ENCODE results near the gene LMBRD1.

The LMBRD1 gene

DNA sequence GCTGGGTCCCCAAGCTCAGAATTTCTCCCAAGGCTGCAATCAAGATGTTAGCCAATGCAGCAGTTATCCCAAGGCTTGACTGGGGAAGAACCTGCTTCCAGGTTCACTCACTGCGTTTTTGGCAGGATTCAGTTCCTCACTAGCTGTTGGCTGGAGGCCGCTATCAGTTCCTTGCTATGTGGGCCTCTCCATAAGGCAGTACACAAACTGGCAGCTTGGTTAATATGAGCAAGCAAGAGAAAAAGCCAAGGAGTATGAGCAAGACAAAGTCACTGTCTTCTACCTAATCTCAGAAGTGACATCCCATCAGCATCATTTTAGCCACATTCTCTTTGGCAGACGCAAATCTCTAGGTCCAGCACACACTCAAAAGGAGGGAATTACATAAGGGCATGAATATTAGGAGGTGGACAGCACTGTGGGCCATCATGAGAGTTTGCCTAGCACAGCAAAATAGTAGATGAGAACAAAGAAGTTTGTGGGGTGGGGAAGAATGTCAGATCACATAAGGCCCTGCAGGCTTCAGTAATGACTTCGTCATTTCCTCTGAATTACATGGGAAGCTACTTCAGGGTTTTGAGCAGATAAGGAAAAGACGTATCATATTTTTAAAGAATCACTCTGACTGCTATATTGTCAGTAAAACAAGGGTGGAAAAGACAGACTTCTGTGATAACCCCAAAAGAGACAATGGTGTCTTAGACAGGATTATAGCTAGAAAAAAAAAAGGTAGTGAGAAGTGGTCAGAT, 25.5 kb downstream of the LMBRD1 start:
- Histone ChIP-seq H3K4me1 (ENCODE audit: control insufficient read depth in 2 of 2, insufficient read depth in 1 of 2, low read depth in 1 of 2, low read length in 2 of 2) (peaks cover 0 to 2% of the 10 kb centered on the region in 2 donors), H3K4me2 (ENCODE audit: insufficient read depth, low read length, poor library complexity, severe bottlenecking) (no peak overlapping the region), H3K18ac (ENCODE audit: low read length) (no peak overlapping the region), H3K14ac (ENCODE audit: low read length) (no peak overlapping the region), H2BK15ac (ENCODE audit: low read length) (no peak overlapping the region), H3K27ac (replicated peaks; ENCODE audit: low read length) (no peak overlapping the region), H2BK120ac (ENCODE audit: low read depth, low read length) (no peak overlapping the region), H2AFZ (ENCODE audit: low read length) (no peak overlapping the region), H2BK5ac (ENCODE audit: low read length) (no peak overlapping the region), H2AK5ac (ENCODE audit: low read depth, low read length) (no peak overlapping the region), H3K4ac (ENCODE audit: low read length) (no peak overlapping the region), H3K27me3 (ENCODE audit: control insufficient read depth in 3 of 3, insufficient read depth in 3 of 3, low read depth in 1 of 3, low read length in 3 of 3) (no peaks in the 10 kb centered on the region), H3K23ac (ENCODE audit: low read depth, low read length, poor library complexity) (no peak overlapping the region), H3K36me3 (replicated peaks in 1 of 2; ENCODE audit: control insufficient read depth in 2 of 2, insufficient read depth in 2 of 2, low read length in 2 of 2) (no peaks in the 10 kb centered on the region), H3K9ac (ENCODE audit: low read depth, low read length, poor library complexity) (no peak overlapping the region), H2BK12ac (ENCODE audit: low read length) (no peak overlapping the region), H4K91ac (ENCODE audit: low read depth, low read length, poor library complexity) (no peak overlapping the region), H3K4me3 (ENCODE audit: low read length in 2 of 2) (no peak overlapping the region), H3K9me3 (replicated peaks in 1 of 2; ENCODE audit: control insufficient read depth in 2 of 2, insufficient read depth in 1 of 2, low read depth in 1 of 2, low read length in 2 of 2) (peaks cover 2 to 11% of the 10 kb centered on the region in 2 donors), H4K8ac (ENCODE audit: low read depth, low read length) (no peak overlapping the region), H3K79me1 (ENCODE audit: low read depth, low read length) (no peaks in the 10 kb centered on the region)
- WGBS, 2 donors (ENCODE audit: extremely low coverage in 2 of 2, insufficient read length in 2 of 2, insufficient replicate concordance in 1 of 2) = no CpG with 5 or more reads among the region's 5 CpGs
- DNase-seq (ENCODE audit: low spot score) = no peak

DNA sequence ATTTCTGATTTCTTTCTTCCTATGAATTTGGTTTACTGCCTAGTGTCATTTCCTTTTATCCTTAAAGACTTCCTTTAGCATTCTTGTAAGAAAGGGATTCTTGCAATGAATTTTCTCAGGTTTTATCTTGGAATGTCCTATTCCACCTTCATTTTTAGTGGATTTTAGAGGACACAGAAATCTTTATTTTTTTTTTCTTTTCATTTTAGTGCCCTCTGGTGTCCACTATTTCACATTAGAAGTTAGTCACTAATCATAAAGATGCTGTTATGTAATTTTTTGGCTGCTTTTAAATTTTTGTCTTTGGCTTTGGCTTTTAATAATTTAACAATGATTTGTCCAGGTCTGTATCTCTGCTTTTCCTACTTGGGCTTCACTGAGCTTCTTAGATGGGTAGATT, 28.1 kb downstream of the LMBRD1 start:
- no peak overlapping the region for H3K18ac ChIP-seq (ENCODE audit: low read length)
- no peaks in the 10 kb centered on the region for H3K79me1 ChIP-seq (ENCODE audit: low read depth, low read length)
- no peak overlapping the region for H3K4me2 ChIP-seq (ENCODE audit: insufficient read depth, low read length, poor library complexity, severe bottlenecking)
- H3K9ac ChIP-seq (ENCODE audit: low read depth, low read length, poor library complexity) = no peak overlapping the region
- no peak overlapping the region for H2BK120ac ChIP-seq (ENCODE audit: low read depth, low read length)
- H3K36me3 ChIP-seq (replicated peaks in 1 of 2; ENCODE audit: control insufficient read depth in 2 of 2, insufficient read depth in 2 of 2, low read length in 2 of 2) = no peaks in the 10 kb centered on the region
- H3K4me3 ChIP-seq (ENCODE audit: low read length in 2 of 2) = no peak overlapping the region
- H3K14ac ChIP-seq (ENCODE audit: low read length) = no peak overlapping the region
- no peak overlapping the region for H2BK15ac ChIP-seq (ENCODE audit: low read length)
- no peak overlapping the region for H2BK12ac ChIP-seq (ENCODE audit: low read length)
- no peaks in the 10 kb centered on the region for H3K4me1 ChIP-seq (ENCODE audit: control insufficient read depth in 2 of 2, insufficient read depth in 1 of 2, low read depth in 1 of 2, low read length in 2 of 2)
- peaks cover 2 to 11% of the 10 kb centered on the region in 2 donors for H3K9me3 ChIP-seq (replicated peaks in 1 of 2; ENCODE audit: control insufficient read depth in 2 of 2, insufficient read depth in 1 of 2, low read depth in 1 of 2, low read length in 2 of 2)
- no peak overlapping the region for H3K27ac ChIP-seq (replicated peaks; ENCODE audit: low read length)
- H2AFZ ChIP-seq (ENCODE audit: low read length) = no peak overlapping the region
- no peak overlapping the region for H3K23ac ChIP-seq (ENCODE audit: low read depth, low read length, poor library complexity)
- H4K91ac ChIP-seq (ENCODE audit: low read depth, low read length, poor library complexity) = no peak overlapping the region
- no peak for DNase-seq (ENCODE audit: low spot score)
- H4K8ac ChIP-seq (ENCODE audit: low read depth, low read length) = no peak overlapping the region
- no peak overlapping the region for H2AK5ac ChIP-seq (ENCODE audit: low read depth, low read length)
- no peaks in the 10 kb centered on the region for H3K27me3 ChIP-seq (ENCODE audit: control insufficient read depth in 3 of 3, insufficient read depth in 3 of 3, low read depth in 1 of 3, low read length in 3 of 3)
- no peak overlapping the region for H2BK5ac ChIP-seq (ENCODE audit: low read length)
- H3K4ac ChIP-seq (ENCODE audit: low read length) = no peak overlapping the region

DNA sequence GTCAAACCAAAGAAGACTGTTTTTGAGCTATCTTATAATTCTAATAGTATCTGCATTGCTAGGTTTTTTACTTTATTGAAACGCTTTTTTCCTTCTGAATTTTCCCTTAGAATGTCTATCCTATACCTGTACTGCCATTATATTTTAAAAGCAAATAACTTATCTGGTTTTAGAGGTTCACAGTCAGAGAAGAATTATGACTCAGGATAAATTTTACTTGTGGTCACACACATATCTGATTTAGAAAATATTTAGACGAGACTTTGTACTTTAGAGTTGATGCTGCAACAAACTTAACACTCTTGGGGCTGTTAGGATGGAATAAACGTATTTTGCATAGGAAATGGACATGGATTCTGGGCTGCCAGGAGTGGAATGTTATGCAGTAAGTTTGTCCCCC, 33.0 kb downstream of the LMBRD1 start:
- Histone ChIP-seq H3K9me3 (replicated peaks in 1 of 2; ENCODE audit: control insufficient read depth in 2 of 2, insufficient read depth in 1 of 2, low read depth in 1 of 2, low read length in 2 of 2) (peaks cover 0 to 4% of the 10 kb centered on the region in 2 donors), H3K4me1 (ENCODE audit: control insufficient read depth in 2 of 2, insufficient read depth in 1 of 2, low read depth in 1 of 2, low read length in 2 of 2) (no peaks in the 10 kb centered on the region), H3K14ac (ENCODE audit: low read length) (no peak overlapping the region), H3K18ac (ENCODE audit: low read length) (no peak overlapping the region), H2BK12ac (ENCODE audit: low read length) (no peak overlapping the region), H2AK5ac (ENCODE audit: low read depth, low read length) (no peak overlapping the region), H3K4me2 (ENCODE audit: insufficient read depth, low read length, poor library complexity, severe bottlenecking) (no peak overlapping the region), H3K9ac (ENCODE audit: low read depth, low read length, poor library complexity) (no peak overlapping the region), H3K36me3 (replicated peaks in 1 of 2; ENCODE audit: control insufficient read depth in 2 of 2, insufficient read depth in 2 of 2, low read length in 2 of 2) (no peaks in the 10 kb centered on the region), H3K4ac (ENCODE audit: low read length) (no peak overlapping the region), H2BK5ac (ENCODE audit: low read length) (no peak overlapping the region), H3K79me1 (ENCODE audit: low read depth, low read length) (no peaks in the 10 kb centered on the region), H4K8ac (ENCODE audit: low read depth, low read length) (no peak overlapping the region), H3K27ac (replicated peaks; ENCODE audit: low read length) (no peak overlapping the region), H2AFZ (ENCODE audit: low read length) (no peak overlapping the region), H4K91ac (ENCODE audit: low read depth, low read length, poor library complexity) (no peak overlapping the region), H2BK120ac (ENCODE audit: low read depth, low read length) (no peak overlapping the region), H3K4me3 (ENCODE audit: low read length in 2 of 2) (no peak overlapping the region), H3K23ac (ENCODE audit: low read depth, low read length, poor library complexity) (no peak overlapping the region), H3K27me3 (ENCODE audit: control insufficient read depth in 3 of 3, insufficient read depth in 3 of 3, low read depth in 1 of 3, low read length in 3 of 3) (no peaks in the 10 kb centered on the region), H2BK15ac (ENCODE audit: low read length) (no peak overlapping the region)
- DNase-seq (ENCODE audit: low spot score) = no peak
- no CpG with 5 or more reads among the region's 3 CpGs for WGBS, 2 donors (ENCODE audit: extremely low coverage in 2 of 2, insufficient read length in 2 of 2, insufficient replicate concordance in 1 of 2)

DNA sequence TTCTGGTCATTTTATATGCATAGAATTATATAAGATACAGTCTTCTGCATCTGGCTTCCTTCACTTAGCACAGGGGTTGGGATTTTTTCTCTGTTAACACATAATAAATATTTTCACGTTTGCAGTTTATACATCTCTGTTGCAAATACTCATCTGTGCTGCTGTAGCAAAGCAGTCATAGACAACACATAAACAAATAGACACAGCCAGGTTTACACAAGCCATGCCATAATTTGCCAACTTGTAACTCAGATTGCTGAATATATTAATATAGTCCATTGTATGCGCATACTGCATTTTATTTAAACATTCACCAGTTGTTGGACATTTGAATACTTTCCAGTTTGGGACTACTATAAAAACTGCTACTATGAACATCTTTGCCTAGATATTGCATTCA, 35.0 kb downstream of the LMBRD1 start:
- Histone ChIP-seq H3K4me1 (ENCODE audit: control insufficient read depth in 2 of 2, insufficient read depth in 1 of 2, low read depth in 1 of 2, low read length in 2 of 2) (no peaks in the 10 kb centered on the region), H2BK120ac (ENCODE audit: low read depth, low read length) (no peak overlapping the region), H3K79me1 (ENCODE audit: low read depth, low read length) (no peaks in the 10 kb centered on the region), H3K9me3 (replicated peaks in 1 of 2; ENCODE audit: control insufficient read depth in 2 of 2, insufficient read depth in 1 of 2, low read depth in 1 of 2, low read length in 2 of 2) (peaks cover 0 to 4% of the 10 kb centered on the region in 2 donors), H2BK12ac (ENCODE audit: low read length) (no peak overlapping the region), H3K23ac (ENCODE audit: low read depth, low read length, poor library complexity) (no peak overlapping the region), H3K4ac (ENCODE audit: low read length) (no peak overlapping the region), H2BK5ac (ENCODE audit: low read length) (no peak overlapping the region), H3K18ac (ENCODE audit: low read length) (no peak overlapping the region), H4K91ac (ENCODE audit: low read depth, low read length, poor library complexity) (no peak overlapping the region), H3K36me3 (replicated peaks in 1 of 2; ENCODE audit: control insufficient read depth in 2 of 2, insufficient read depth in 2 of 2, low read length in 2 of 2) (no peaks in the 10 kb centered on the region), H3K27ac (replicated peaks; ENCODE audit: low read length) (no peak overlapping the region), H3K27me3 (ENCODE audit: control insufficient read depth in 3 of 3, insufficient read depth in 3 of 3, low read depth in 1 of 3, low read length in 3 of 3) (no peaks in the 10 kb centered on the region), H2AK5ac (ENCODE audit: low read depth, low read length) (no peak overlapping the region), H2AFZ (ENCODE audit: low read length) (no peak overlapping the region), H2BK15ac (ENCODE audit: low read length) (no peak overlapping the region), H3K4me3 (ENCODE audit: low read length in 2 of 2) (no peak overlapping the region), H3K14ac (ENCODE audit: low read length) (no peak overlapping the region), H3K9ac (ENCODE audit: low read depth, low read length, poor library complexity) (no peak overlapping the region), H4K8ac (ENCODE audit: low read depth, low read length) (no peak overlapping the region), H3K4me2 (ENCODE audit: insufficient read depth, low read length, poor library complexity, severe bottlenecking) (no peak overlapping the region)
- no CpG with 5 or more reads among the region's 2 CpGs for WGBS, 2 donors (ENCODE audit: extremely low coverage in 2 of 2, insufficient read length in 2 of 2, insufficient replicate concordance in 1 of 2)
- no peak for DNase-seq (ENCODE audit: low spot score)

Data from neuronal stem cell (in vitro differentiated cells).